Endothelial cell of umbilical vein (primary cell): ENCODE results near the gene PIGX. TPM values are rescaled to one million over a fixed set of nuclear protein-coding genes. Genes with fewer than 3 reads are reported as not detected.

Experiments
- BruUV-seq: library from RNA; stranded (reverse); fragments of 400-500 nt; replicated peaks from 2 replicates; lab custom pipeline; 2021; lab: Mats Ljungman, UMichigan
- CTCF ChIA-PET: fragments of 300-600, 350-600 bp; sonication (Branson Sonifier 250); formaldehyde crosslinking; loops from one replicate; lab custom pipeline; 2021; ENCODE audit warnings: antibody characterized with exemption, inconsistent platforms; lab: Charles Lee
- POLR2A ChIA-PET: fragments of 300-600, 350-600 bp; sonication (Branson Sonifier 250); formaldehyde crosslinking; loops from one replicate; lab custom pipeline; 2021; ENCODE audit warnings: antibody characterized with exemption, inconsistent platforms; lab: Charles Lee
- DNase-seq: peaks from one replicate; pipeline ENCODE4 v3.0.0-alpha.2; 2011; ENCODE audit warnings: low read depth, low spot score
- FAIRE-seq: peaks from 2 replicates; lab custom pipeline; 2011; peaks lifted over from hg19 to GRCh38; lab: Jason Lieb, UNC
- H2AFZ ChIP-seq: 2 replicates; pipeline ENCODE4 v1.6.0; 2012; ENCODE audit warnings: low read depth, low read length, control low read depth, inconsistent platforms
- H3K27ac ChIP-seq: 2 replicates; pipeline ENCODE4 v1.5.1; 2011; ENCODE audit warnings: low read depth, mild to moderate bottlenecking, control low read depth, low read length, moderate library complexity; ENCODE audit not compliant: insufficient read depth
- H3K27me3 ChIP-seq, 2 experiments: 2 replicates each; pipeline versions ENCODE4 v1.6.0 to v1.6.1; 2011; ENCODE audit warnings: low read length in 2 of 2, mixed read lengths in 1 of 2; ENCODE audit not compliant: control insufficient read depth in 2 of 2, insufficient read depth in 2 of 2
- H3K36me3 ChIP-seq, 2 experiments: 2 replicates in 1 of 2; 3 replicates in 1 of 2; pipeline ENCODE4 v1.5.1; 2011; ENCODE audit warnings: low read length in 2 of 2, mild to moderate bottlenecking in 1 of 2, moderate library complexity in 1 of 2; ENCODE audit not compliant: control insufficient read depth in 2 of 2, insufficient read depth in 2 of 2; ENCODE audit errors: extremely low read depth in 1 of 2
- H3K4me1 ChIP-seq: 3 replicates; pipeline ENCODE4 v1.5.1; 2011; ENCODE audit warnings: mild to moderate bottlenecking, low read length; ENCODE audit not compliant: control insufficient read depth, insufficient read depth; ENCODE audit errors: extremely low read depth
- H3K4me2 ChIP-seq: 2 replicates; pipeline ENCODE4 v1.6.1; 2011; ENCODE audit warnings: low read length, control low read depth, mixed read lengths; ENCODE audit not compliant: insufficient read depth
- H3K4me3 ChIP-seq, 3 experiments: fragments of 200-600 bp in 1 of 3; sonication (generic), shearing (Covaris generic) in 1 of 3; replicated peaks in 1 of 3; 2 replicates each; pipeline ENCODE4 v1.5.1; 2011 to 2016; ENCODE audit warnings: control low read depth in 3 of 3, low read length in 3 of 3, mild to moderate bottlenecking in 2 of 3, inconsistent platforms in 1 of 3, low read depth in 1 of 3, moderate library complexity in 1 of 3; ENCODE audit not compliant: insufficient read depth in 1 of 3
- H3K79me2 ChIP-seq: 2 replicates; pipeline ENCODE4 v1.6.0; 2012; ENCODE audit warnings: low read length, inconsistent platforms; ENCODE audit not compliant: control insufficient read depth, insufficient read depth
- H3K9ac ChIP-seq: replicated peaks from 2 replicates; pipeline ENCODE3; 2011; ENCODE audit warnings: low read length, control low read depth; ENCODE audit not compliant: insufficient read depth; ENCODE audit errors: extremely low read depth
- H3K9me1 ChIP-seq: replicated peaks from 3 replicates; pipeline ENCODE4 v1.6.0; 2011; ENCODE audit warnings: mild to moderate bottlenecking, low read length; ENCODE audit not compliant: control insufficient read depth, insufficient read depth; ENCODE audit errors: extremely low read depth
- H3K9me3 ChIP-seq: replicated peaks from 2 replicates; pipeline ENCODE4 v1.5.1; 2012; ENCODE audit warnings: low read length, inconsistent platforms; ENCODE audit not compliant: control insufficient read depth, insufficient read depth
- H4K20me1 ChIP-seq: replicated peaks from 2 replicates; pipeline ENCODE3; 2011; ENCODE audit warnings: mild to moderate bottlenecking, low read length; ENCODE audit not compliant: control insufficient read depth, insufficient read depth; ENCODE audit errors: extremely low read depth
- CTCF ChIP-seq, 2 donors: IDR thresholded peaks; 1 replicate in 1 of 2; 2 replicates in 1 of 2; pipeline ENCODE4 v1.5.1; 2011; ENCODE audit warnings: low read length in 2 of 2, mild to moderate bottlenecking in 2 of 2, moderate library complexity in 2 of 2, control low read depth in 1 of 2, inconsistent platforms in 1 of 2, low read depth in 1 of 2; ENCODE audit not compliant: insufficient read depth in 1 of 2; ENCODE audit errors: extremely low read depth in 1 of 2
- FOS ChIP-seq: IDR thresholded peaks from 2 replicates; pipeline ENCODE4 v1.6.1; 2011; ENCODE audit warnings: mild to moderate bottlenecking, low read length, moderate library complexity, borderline replicate concordance; ENCODE audit not compliant: insufficient read depth
- GATA2 ChIP-seq: IDR thresholded peaks from 2 replicates; pipeline ENCODE4 v1.7.0; 2011; ENCODE audit warnings: low read depth, mild to moderate bottlenecking, moderate library complexity, mixed read lengths, low read length; ENCODE audit not compliant: insufficient read length, insufficient read depth
- MYC ChIP-seq: IDR thresholded peaks from one replicate; pipeline ENCODE4 v1.6.1; 2011; ENCODE audit warnings: mild to moderate bottlenecking, low read depth, low read length
- POLR2AphosphoS5 ChIP-seq: IDR thresholded peaks from 2 replicates; pipeline ENCODE4 v1.6.1; 2012; ENCODE audit warnings: low read depth, mild to moderate bottlenecking, control low read depth, low read length, moderate library complexity; ENCODE audit not compliant: insufficient read depth
- dilution Hi-C: fragments of 300-500 bp; cut with MboI; formaldehyde crosslinking; loops from one replicate; pipeline ENCODE4 v1.15.0; 2019; ENCODE audit warnings: low sequenced_read_pairs; ENCODE audit not compliant: extremely low pct_ligation_motif_present
- intact Hi-C: fragments of 100-400 bp; cut with micrococcal nuclease; formaldehyde crosslinking; loops from one replicate; pipeline ENCODE4 v1.10.0; 2022
- polyA plus RNA-seq, 4 experiments: library from polyadenylated mRNA; depleted of rRNA in 3 of 4; stranded (reverse) in 3 of 4; unstranded in 1 of 4; fragments of >200 nt; gene quantifications; 2 replicates each; pipeline versions ENCODE4 v1.2.1 to v1.2.3, GENCODE V29; 2011 to 2012; ENCODE audit warnings: missing spikeins in 1 of 4
- total RNA-seq: library from RNA; stranded (reverse); gene quantifications from 2 replicates; pipeline ENCODE4 v1.2.3, GENCODE V29; 2021

Gene PIGX
- total and polyA plus RNA-seq, 2 donors (not counting 3 experiments of a cell fraction or from before 2014, with no cell fraction given) = 9.2 to 14.0 TPM

- Histone ChIP-seq H3K9me1 (no peaks in the 10 kb centered on the region), H3K27me3 (peaks cover 0 to 2% of the 10 kb centered on the region in 2 experiments), H3K79me2 (no peaks in the 10 kb centered on the region), H3K9ac (no peak overlapping the region), H3K4me2 (peak overlapping the region; percentile 48), H2AFZ (peak overlapping the region; percentile 85), H3K36me3 (no peaks in the 10 kb centered on the region), H3K9me3 (no peaks in the 10 kb centered on the region), H3K4me3 (no peak overlapping the region), H3K4me1 (peaks cover 7% of the 10 kb centered on the region), H4K20me1 (no peaks in the 10 kb centered on the region), H3K27ac (no peak overlapping the region)
- ChIA-PET POLR2A (no interaction called here), CTCF (interaction anchor here (0.6 to 11.4 kb wide), 11 partner anchors 9 to 281 kb away, joined by 3 to 334 read pairs (median 4); partner anchors contain the start of genes FBXO45 and WDR53)
- intact Hi-C loops (no loop called here), dilution Hi-C loops (loop anchor here (5.0 kb wide), 1 partner anchor 81 kb away; no protein-coding TSS in a partner anchor)
- FAIRE-seq = peak; percentile 72
- TF ChIP-seq GATA2 (peak; percentile 28), POLR2AphosphoS5 (peak; percentile 24), CTCF (IDR thresholded peaks at IDR 0.05; ENCODE audit: extremely low read depth in 1 of 2, insufficient read depth in 1 of 2, low read depth in 1 of 2, low read length in 2 of 2) (no peak), MYC (no peak), FOS (peak; percentile 20)
- no TSS peak for BruUV-seq
- DNase-seq = peak; percentile 59
These were observed 23.8 kb upstream of the PIGX start for GRCh38 chr3:196688349-196688748.
